DND-41 (cell line): Measurements from ENCODE around the gene ARL16.
A peak's percentile ranks its signal among the peaks of the same experiment; 100 is the strongest.

Source experiments
- ATAC-seq: fragments of 200-7000 bp; cut with Tn5 transposase; 3 replicates; pipeline ENCODE4 v1.9.1; 2021; ENCODE audit warnings: low read depth; ENCODE audit not compliant: insufficient read depth
- DNase-seq: peaks from one replicate; pipeline ENCODE4 v3.0.0-alpha.2; 2020
- H2AFZ ChIP-seq: 2 replicates; pipeline ENCODE4 v1.6.0; 2012; ENCODE audit warnings: low read depth, low read length
- H3K27ac ChIP-seq: 2 replicates; pipeline ENCODE4 v1.5.1; 2012; ENCODE audit warnings: low read length, inconsistent platforms
- H3K27me3 ChIP-seq: fragments of 200-600 bp; sonication (generic); 2 replicates; pipeline ENCODE4 v1.6.0; 2012; ENCODE audit warnings: low read length, mild to moderate bottlenecking, inconsistent platforms; ENCODE audit not compliant: insufficient read depth, poor library complexity
- H3K36me3 ChIP-seq: 2 replicates; pipeline ENCODE4 v1.5.1; 2012; ENCODE audit warnings: low read length, inconsistent platforms; ENCODE audit not compliant: insufficient read depth
- H3K4me1 ChIP-seq: 2 replicates; pipeline ENCODE4 v1.5.1; 2012; ENCODE audit warnings: mild to moderate bottlenecking, low read length; ENCODE audit not compliant: insufficient read depth
- H3K4me2 ChIP-seq: 2 replicates; pipeline ENCODE4 v1.6.0; 2012; ENCODE audit warnings: mild to moderate bottlenecking, moderate library complexity, low read length, inconsistent platforms; ENCODE audit not compliant: insufficient read depth
- H3K4me3 ChIP-seq, 2 experiments: fragments of 200-600 bp in 1 of 2; shearing (Covaris generic) in 1 of 2; 2 replicates each; pipeline ENCODE4 v1.5.1; 2012 to 2016; ENCODE audit warnings: inconsistent platforms in 2 of 2, low read length in 2 of 2, mild to moderate bottlenecking in 2 of 2, low read depth in 1 of 2, moderate library complexity in 1 of 2
- H3K79me2 ChIP-seq: 2 replicates; pipeline ENCODE4 v1.6.0; 2012; ENCODE audit warnings: low read length, inconsistent platforms; ENCODE audit not compliant: insufficient read depth
- H3K9ac ChIP-seq: 2 replicates; pipeline ENCODE4 v1.6.0; 2012; ENCODE audit warnings: low read depth, mild to moderate bottlenecking, inconsistent platforms, low read length, moderate library complexity
- H3K9me3 ChIP-seq: 2 replicates; pipeline ENCODE4 v1.5.1; 2012; ENCODE audit warnings: low read length, moderate library complexity, mild to moderate bottlenecking, inconsistent platforms; ENCODE audit not compliant: insufficient read depth, severe bottlenecking
- H4K20me1 ChIP-seq: 2 replicates; pipeline ENCODE4 v1.6.0; 2012; ENCODE audit warnings: low read length; ENCODE audit not compliant: insufficient read depth
- EZH2 ChIP-seq: IDR thresholded peaks from 3 replicates; pipeline ENCODE4 v1.6.1; 2012; ENCODE audit warnings: borderline replicate concordance, low read depth, mild to moderate bottlenecking, moderate library complexity, low read length, inconsistent platforms; ENCODE audit not compliant: severe bottlenecking
- TF ChIP-seq, protein P1 (sequence below): IDR thresholded peaks from 2 replicates; pipeline ENCODE4 v1.5.1; 2012; ENCODE audit warnings: borderline replicate concordance, low read length, moderate library complexity, mild to moderate bottlenecking; ENCODE audit not compliant: poor library complexity, severe bottlenecking; ENCODE audit errors: extremely low read depth

ARL16 gene

DNA sequence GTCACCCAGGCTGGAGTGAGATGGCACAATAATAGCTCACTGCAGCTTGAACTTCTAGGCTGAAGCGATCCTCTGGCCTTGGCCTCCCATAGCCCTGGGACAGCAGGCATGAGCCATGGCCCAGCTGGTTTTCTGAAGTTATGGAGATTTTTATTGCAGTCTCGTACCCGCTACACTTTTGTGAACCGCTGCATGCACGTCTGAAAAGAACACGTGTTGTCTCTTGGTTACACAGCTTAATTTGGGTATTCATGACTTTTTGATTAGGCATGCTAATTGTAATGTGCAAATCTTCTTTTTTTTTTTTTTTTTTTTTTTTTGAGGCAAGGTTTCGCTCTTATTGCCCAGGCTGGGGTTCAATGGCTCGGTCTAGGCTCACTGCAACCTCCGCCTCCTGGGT lies 41.8 kb upstream of the ARL16 start:
- no peak for TF ChIP-seq EZH2
- TF ChIP-seq, protein P1, sequence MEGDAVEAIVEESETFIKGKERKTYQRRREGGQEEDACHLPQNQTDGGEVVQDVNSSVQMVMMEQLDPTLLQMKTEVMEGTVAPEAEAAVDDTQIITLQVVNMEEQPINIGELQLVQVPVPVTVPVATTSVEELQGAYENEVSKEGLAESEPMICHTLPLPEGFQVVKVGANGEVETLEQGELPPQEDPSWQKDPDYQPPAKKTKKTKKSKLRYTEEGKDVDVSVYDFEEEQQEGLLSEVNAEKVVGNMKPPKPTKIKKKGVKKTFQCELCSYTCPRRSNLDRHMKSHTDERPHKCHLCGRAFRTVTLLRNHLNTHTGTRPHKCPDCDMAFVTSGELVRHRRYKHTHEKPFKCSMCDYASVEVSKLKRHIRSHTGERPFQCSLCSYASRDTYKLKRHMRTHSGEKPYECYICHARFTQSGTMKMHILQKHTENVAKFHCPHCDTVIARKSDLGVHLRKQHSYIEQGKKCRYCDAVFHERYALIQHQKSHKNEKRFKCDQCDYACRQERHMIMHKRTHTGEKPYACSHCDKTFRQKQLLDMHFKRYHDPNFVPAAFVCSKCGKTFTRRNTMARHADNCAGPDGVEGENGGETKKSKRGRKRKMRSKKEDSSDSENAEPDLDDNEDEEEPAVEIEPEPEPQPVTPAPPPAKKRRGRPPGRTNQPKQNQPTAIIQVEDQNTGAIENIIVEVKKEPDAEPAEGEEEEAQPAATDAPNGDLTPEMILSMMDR, result no peak
- Histone ChIP-seq H3K27ac (no peak overlapping the region), H3K4me3 (no peak overlapping the region), H3K79me2 (no peaks in the 10 kb centered on the region), H3K9ac (no peak overlapping the region), H3K4me2 (no peak overlapping the region), H3K9me3 (no peaks in the 10 kb centered on the region), H3K36me3 (no peaks in the 10 kb centered on the region), H3K4me1 (no peaks in the 10 kb centered on the region), H2AFZ (no peak overlapping the region), H3K27me3 (no peaks in the 10 kb centered on the region), H4K20me1 (0 out of 2 replicates have a peak, but pooled peaks cover under 1% of the 10 kb centered on the region)
- DNase-seq (no peak), ATAC-seq (no peak)

DNA sequence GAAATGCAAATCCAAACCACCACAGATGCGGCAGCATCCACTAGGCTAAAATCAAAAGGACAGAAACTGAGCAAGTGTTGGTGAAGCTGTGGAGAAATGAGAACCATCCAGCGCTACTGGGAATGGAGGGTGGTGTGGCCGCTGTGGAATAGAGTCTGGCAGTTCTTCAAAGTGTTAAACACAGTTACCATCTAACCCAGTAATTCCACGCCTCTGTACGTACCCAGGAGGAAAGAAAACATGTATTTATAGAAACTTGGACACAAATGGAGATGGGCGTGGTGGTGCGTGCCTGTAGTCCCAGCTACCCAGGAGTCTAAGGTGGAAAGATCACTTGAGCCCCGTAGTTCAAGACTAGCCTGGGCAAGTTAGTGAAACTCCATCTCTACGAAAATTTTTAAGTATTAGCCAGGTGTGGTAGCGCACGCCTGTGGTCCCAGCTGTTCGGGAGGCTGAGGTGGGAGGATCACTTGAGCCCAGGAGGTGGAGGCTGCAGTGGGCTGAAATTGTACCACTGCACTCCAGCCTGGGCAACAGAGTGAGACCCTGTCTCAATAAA lies 40.1 kb upstream of the ARL16 start:
- Histone ChIP-seq H3K4me2 (no peak overlapping the region), H3K9ac (no peak overlapping the region), H3K27ac (no peak overlapping the region), H3K4me3 (no peak overlapping the region), H3K79me2 (no peaks in the 10 kb centered on the region), H3K9me3 (no peaks in the 10 kb centered on the region), H3K36me3 (peaks cover 10% of the 10 kb centered on the region), H2AFZ (no peak overlapping the region), H3K4me1 (no peaks in the 10 kb centered on the region), H4K20me1 (0 out of 2 replicates have a peak, but pooled peaks cover 4% of the 10 kb centered on the region), H3K27me3 (no peaks in the 10 kb centered on the region)
- ATAC-seq (no peak), DNase-seq (no peak)
- TF ChIP-seq, protein P1, result no peak
- no peak for TF ChIP-seq EZH2

DNA sequence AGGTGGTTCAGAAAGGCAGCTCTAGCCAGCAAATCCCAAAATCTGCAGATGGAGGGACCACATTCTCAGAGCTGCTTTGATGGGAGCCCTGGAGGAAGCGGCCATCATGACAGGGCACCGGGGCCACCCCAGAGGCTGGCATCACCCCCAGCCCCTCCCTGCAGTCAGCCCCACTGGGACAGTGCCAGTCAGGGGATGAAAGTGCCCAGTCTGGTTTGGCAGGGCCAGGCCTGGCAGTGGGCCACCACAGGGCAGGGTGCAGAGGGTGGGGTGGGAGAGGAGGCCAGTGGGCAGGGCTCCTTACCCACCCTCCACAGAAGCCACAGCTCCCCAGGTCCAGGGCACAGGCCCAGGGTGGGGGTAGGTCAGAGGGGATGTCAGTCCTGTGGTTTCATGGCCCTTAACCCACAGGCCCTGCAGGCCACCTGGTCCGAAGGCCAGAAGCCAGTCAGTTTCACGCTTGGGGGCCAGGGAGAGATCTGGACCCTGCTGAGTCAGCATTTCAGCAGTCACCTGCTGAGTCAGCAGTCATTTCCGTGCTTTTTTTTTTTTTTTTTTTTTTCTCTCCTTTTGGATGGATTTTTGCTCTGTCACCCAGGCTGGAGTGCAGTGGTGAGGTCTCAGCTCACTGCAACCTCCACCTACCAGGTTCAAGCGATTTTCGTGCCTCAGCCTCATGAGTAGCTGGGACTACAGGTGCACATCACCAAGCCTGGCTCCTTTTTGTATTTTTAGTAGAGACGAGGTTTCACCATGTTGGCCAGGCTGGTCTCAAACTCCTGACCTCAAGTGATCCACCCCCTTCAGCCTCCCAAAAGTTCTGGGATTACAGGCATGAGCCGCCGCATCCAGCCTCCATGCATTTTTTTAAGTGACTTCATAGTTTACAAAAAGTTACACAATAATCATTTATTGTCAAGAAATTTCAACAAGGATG lies 38.9 kb upstream of the ARL16 start:
- H3K4me2 ChIP-seq, result no peak overlapping the region
- H2AFZ ChIP-seq, result no peak overlapping the region
- no peaks in the 10 kb centered on the region for H3K9me3 ChIP-seq
- no peak overlapping the region for H3K9ac ChIP-seq
- no peaks in the 10 kb centered on the region for H3K4me1 ChIP-seq
- H3K36me3 ChIP-seq, result peaks cover 17% of the 10 kb centered on the region
- 0 out of 2 replicates have a peak, but pooled peaks cover 4% of the 10 kb centered on the region for H4K20me1 ChIP-seq
- peak; percentile 30; the same call in 2 of the 3 replicates for ATAC-seq
- no peak overlapping the region for H3K27ac ChIP-seq
- no peak for DNase-seq
- no peak overlapping the region for H3K4me3 ChIP-seq
- no peaks in the 10 kb centered on the region for H3K79me2 ChIP-seq
- no peaks in the 10 kb centered on the region for H3K27me3 ChIP-seq
- TF ChIP-seq EZH2, result no peak
- TF ChIP-seq, protein P1, result no peak
